H9 (cell line): Measurements from ENCODE around the gene ANKRD55. TPM values are rescaled to one million over a fixed set of nuclear protein-coding genes. Genes with fewer than 3 reads are reported as not detected.

Experiments
- DNase-seq: peaks from one replicate; pipeline ENCODE4 v3.0.0-alpha.2; 2017
- H2AFZ ChIP-seq: one replicate; pipeline ENCODE4 v1.6.1; 2013; ENCODE audit warnings: mild to moderate bottlenecking, low read length, control low read depth, moderate library complexity
- H2AK5ac ChIP-seq: 2 replicates; pipeline ENCODE4 v1.6.1; 2013; ENCODE audit warnings: low read length, control low read depth, mixed read lengths; ENCODE audit not compliant: insufficient read length
- H2BK120ac ChIP-seq: one replicate; pipeline ENCODE4 v1.6.1; 2013; ENCODE audit warnings: low read depth, mild to moderate bottlenecking, low read length, control low read depth, inconsistent platforms; ENCODE audit not compliant: poor library complexity, severe bottlenecking
- H2BK12ac ChIP-seq: 2 replicates; pipeline ENCODE4 v1.6.1; 2013; ENCODE audit warnings: low read length, control low read depth, mixed read lengths, low read depth; ENCODE audit not compliant: insufficient read length
- H2BK15ac ChIP-seq: 2 replicates; pipeline ENCODE4 v1.6.1; 2013; ENCODE audit warnings: low read depth, low read length, control low read depth
- H2BK20ac ChIP-seq: one replicate; pipeline ENCODE4 v1.6.1; 2013; ENCODE audit warnings: low read depth, mild to moderate bottlenecking, low read length, control low read depth, inconsistent platforms; ENCODE audit not compliant: poor library complexity, severe bottlenecking
- H2BK5ac ChIP-seq: 2 replicates; pipeline ENCODE4 v1.6.1; 2013; ENCODE audit warnings: low read length, control low read depth, mixed read lengths; ENCODE audit not compliant: insufficient read length
- H3K14ac ChIP-seq: 2 replicates; pipeline ENCODE4 v1.6.1; 2013; ENCODE audit warnings: low read length, control low read depth; ENCODE audit not compliant: insufficient read depth
- H3K18ac ChIP-seq: 2 replicates; pipeline ENCODE4 v1.6.1; 2013; ENCODE audit warnings: low read depth, mild to moderate bottlenecking, mixed read lengths, low read length, control low read depth; ENCODE audit not compliant: insufficient read length
- H3K23ac ChIP-seq: 2 replicates; pipeline ENCODE4 v1.6.1; 2013; ENCODE audit warnings: low read length, control low read depth, mixed read lengths, low read depth; ENCODE audit not compliant: insufficient read length
- H3K23me2 ChIP-seq: 2 replicates; pipeline ENCODE4 v1.6.1; 2013; ENCODE audit warnings: low read depth, mild to moderate bottlenecking, mixed read lengths, low read length, control low read depth; ENCODE audit not compliant: insufficient read length, poor library complexity, severe bottlenecking
- H3K27ac ChIP-seq: 2 replicates; pipeline ENCODE4 v1.5.1; 2013; ENCODE audit warnings: low read length, control low read depth, mixed read lengths, low read depth; ENCODE audit not compliant: insufficient read length
- H3K27me3 ChIP-seq: 2 replicates; pipeline ENCODE4 v1.6.1; 2013; ENCODE audit warnings: low read length, control low read depth, inconsistent platforms; ENCODE audit not compliant: insufficient read depth
- H3K4ac ChIP-seq: 2 replicates; pipeline ENCODE4 v1.6.1; 2013; ENCODE audit warnings: low read depth, mild to moderate bottlenecking, control low read depth, inconsistent platforms, low read length, moderate library complexity
- H3K4me1 ChIP-seq: 2 replicates; pipeline ENCODE4 v1.6.1; 2013; ENCODE audit warnings: low read length, control low read depth, inconsistent platforms; ENCODE audit not compliant: insufficient read depth
- H3K4me2 ChIP-seq: 2 replicates; pipeline ENCODE4 v1.6.1; 2013; ENCODE audit warnings: low read length, control low read depth, mixed read lengths; ENCODE audit not compliant: insufficient read length, insufficient read depth
- H3K56ac ChIP-seq: 2 replicates; pipeline ENCODE4 v1.6.1; 2013; ENCODE audit warnings: low read depth, mild to moderate bottlenecking, mixed read lengths, low read length, control low read depth; ENCODE audit not compliant: insufficient read length
- H3K79me1 ChIP-seq: 2 replicates; pipeline ENCODE4 v1.6.1; 2013; ENCODE audit warnings: low read depth, mild to moderate bottlenecking, moderate library complexity, low read length, control low read depth, inconsistent platforms; ENCODE audit not compliant: insufficient read depth, poor library complexity, severe bottlenecking
- H3K79me2 ChIP-seq: 2 replicates; pipeline ENCODE4 v1.6.1; 2013; ENCODE audit warnings: low read length, control low read depth, inconsistent platforms; ENCODE audit not compliant: insufficient read depth
- H3K9ac ChIP-seq: 2 replicates; pipeline ENCODE4 v1.6.1; 2013; ENCODE audit warnings: low read length, control low read depth, mixed read lengths; ENCODE audit not compliant: insufficient read length; ENCODE audit errors: extremely low read depth
- H3K9me3 ChIP-seq: one replicate; pipeline ENCODE4 v1.6.1; 2013; ENCODE audit warnings: low read depth, low read length, inconsistent platforms; ENCODE audit not compliant: control insufficient read depth
- H3T11ph ChIP-seq: one replicate; pipeline ENCODE4 v1.6.1; 2013; ENCODE audit warnings: mild to moderate bottlenecking, low read length, control low read depth, inconsistent platforms
- H4K20me1 ChIP-seq: one replicate; pipeline ENCODE4 v1.6.1; 2013; ENCODE audit not compliant: control insufficient read depth, insufficient read length, insufficient read depth
- H4K5ac ChIP-seq: 2 replicates; pipeline ENCODE4 v1.6.1; 2013; ENCODE audit warnings: low read depth, mild to moderate bottlenecking, mixed read lengths, low read length, control low read depth; ENCODE audit not compliant: insufficient read length
- H4K8ac ChIP-seq: replicated peaks from 2 replicates; pipeline ENCODE4 v1.6.1; 2013; ENCODE audit warnings: low read length, control low read depth, mixed read lengths, low read depth; ENCODE audit not compliant: insufficient read length
- H4K91ac ChIP-seq: 2 replicates; pipeline ENCODE4 v1.6.1; 2013; ENCODE audit warnings: low read depth, mild to moderate bottlenecking, moderate library complexity, mixed read lengths, low read length, control low read depth; ENCODE audit not compliant: insufficient read length
- H3K27ac Mint-ChIP-seq, 3 experiments: 2 replicates in 2 of 3; 3 replicates in 1 of 3; pipeline ENCODE4 v1.8.0; 2020 to 2021; ENCODE audit warnings: mixed read lengths in 3 of 3, mild to moderate bottlenecking in 1 of 3, moderate library complexity in 1 of 3
- H3K27me3 Mint-ChIP-seq: 2 replicates; pipeline ENCODE4 v1.8.0; 2021; ENCODE audit warnings: low read depth, mild to moderate bottlenecking, moderate library complexity, mixed read lengths
- H3K36me3 Mint-ChIP-seq, 3 experiments: 2 replicates in 2 of 3; 3 replicates in 1 of 3; pipeline ENCODE4 v1.8.0; 2020 to 2021; ENCODE audit warnings: low read depth in 3 of 3, mixed read lengths in 3 of 3; ENCODE audit not compliant: insufficient read depth in 1 of 3
- H3K4me1 Mint-ChIP-seq, 2 experiments: 2 replicates each; pipeline ENCODE4 v1.8.0; 2020; ENCODE audit warnings: mixed read lengths in 2 of 2
- H3K4me3 Mint-ChIP-seq, 2 experiments: 2 replicates in 1 of 2; 3 replicates in 1 of 2; pipeline ENCODE4 v1.8.0; 2020 to 2021; ENCODE audit warnings: mild to moderate bottlenecking in 2 of 2, mixed read lengths in 2 of 2, moderate library complexity in 1 of 2
- H3K9me3 Mint-ChIP-seq, 2 experiments: 2 replicates in 1 of 2; 3 replicates in 1 of 2; pipeline ENCODE4 v1.8.0; 2020; ENCODE audit warnings: mild to moderate bottlenecking in 2 of 2, mixed read lengths in 2 of 2, moderate library complexity in 1 of 2
- WGBS: extraction: QIAGEN DNeasy Blood & Tissue Kit; methylation state at CpG from one replicate; pipeline ENCODE4 v1.1.7; 2013; ENCODE audit warnings: missing lambda C conversion rate, low lambda C conversion rate, mixed read lengths; ENCODE audit not compliant: insufficient read length; ENCODE audit errors: extremely low coverage; 5-methylcytosine and 5-hydroxymethylcytosine counted together
- total RNA-seq: library from RNA; stranded (reverse); gene quantifications from 2 replicates; pipeline ENCODE4 v1.2.1, GENCODE V29; 2021
- TF ChIP-seq, protein P1 (sequence below): fragments of 200-600 bp; sonication (generic); conservative IDR thresholded peaks from 3 replicates; pipeline ENCODE4 v1.8.0; 2021; ENCODE audit warnings: antibody characterized with exemption, mild to moderate bottlenecking

The ANKRD55 gene
- total RNA-seq, 1 experiment from 2014 or later: not detected

GRCh38 chr5:56116599-56117141, 116.5 kb downstream of the ANKRD55 start:
- H3K56ac ChIP-seq: no peak overlapping the region
- Mint-ChIP-seq H3K27ac (no peak overlapping the region), H3K36me3 (peaks cover 0 to 2% (median 0%) of the 10 kb centered on the region in 3 experiments; a peak in 1 of 7 replicates), H3K9me3 (peaks cover 0 to 2% of the 10 kb centered on the region in 2 experiments; a peak in 2 of 5 replicates), H3K4me1 (no peaks in the 10 kb centered on the region), H3K4me3 (no peak overlapping the region), H3K27me3 (no peaks in the 10 kb centered on the region)
- no peak overlapping the region for H2BK5ac ChIP-seq
- no peak overlapping the region for H3K27ac ChIP-seq
- H2AK5ac ChIP-seq: no peak overlapping the region
- no peaks in the 10 kb centered on the region for H3K27me3 ChIP-seq
- no peaks in the 10 kb centered on the region for H3K23me2 ChIP-seq
- no peak overlapping the region for H3K4me2 ChIP-seq
- no CpG with 5 or more reads among the region's 9 CpGs for WGBS
- no peak overlapping the region for H3K9ac ChIP-seq
- H3K4ac ChIP-seq: no peak overlapping the region
- H2BK120ac ChIP-seq: no peak overlapping the region
- no peak overlapping the region for H3K23ac ChIP-seq
- TF ChIP-seq, protein P1, sequence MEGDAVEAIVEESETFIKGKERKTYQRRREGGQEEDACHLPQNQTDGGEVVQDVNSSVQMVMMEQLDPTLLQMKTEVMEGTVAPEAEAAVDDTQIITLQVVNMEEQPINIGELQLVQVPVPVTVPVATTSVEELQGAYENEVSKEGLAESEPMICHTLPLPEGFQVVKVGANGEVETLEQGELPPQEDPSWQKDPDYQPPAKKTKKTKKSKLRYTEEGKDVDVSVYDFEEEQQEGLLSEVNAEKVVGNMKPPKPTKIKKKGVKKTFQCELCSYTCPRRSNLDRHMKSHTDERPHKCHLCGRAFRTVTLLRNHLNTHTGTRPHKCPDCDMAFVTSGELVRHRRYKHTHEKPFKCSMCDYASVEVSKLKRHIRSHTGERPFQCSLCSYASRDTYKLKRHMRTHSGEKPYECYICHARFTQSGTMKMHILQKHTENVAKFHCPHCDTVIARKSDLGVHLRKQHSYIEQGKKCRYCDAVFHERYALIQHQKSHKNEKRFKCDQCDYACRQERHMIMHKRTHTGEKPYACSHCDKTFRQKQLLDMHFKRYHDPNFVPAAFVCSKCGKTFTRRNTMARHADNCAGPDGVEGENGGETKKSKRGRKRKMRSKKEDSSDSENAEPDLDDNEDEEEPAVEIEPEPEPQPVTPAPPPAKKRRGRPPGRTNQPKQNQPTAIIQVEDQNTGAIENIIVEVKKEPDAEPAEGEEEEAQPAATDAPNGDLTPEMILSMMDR: no peak
- H2BK12ac ChIP-seq: no peak overlapping the region
- no peak overlapping the region for H4K5ac ChIP-seq
- no peak overlapping the region for H2AFZ ChIP-seq
- no peak overlapping the region for H3K14ac ChIP-seq
- no peaks in the 10 kb centered on the region for H3K79me2 ChIP-seq
- no peak overlapping the region for H3T11ph ChIP-seq
- no peak overlapping the region for H4K8ac ChIP-seq
- no peak overlapping the region for H2BK20ac ChIP-seq
- no peak overlapping the region for H2BK15ac ChIP-seq
- H3K18ac ChIP-seq: no peak overlapping the region
- no peaks in the 10 kb centered on the region for H4K20me1 ChIP-seq
- H3K4me1 ChIP-seq: no peaks in the 10 kb centered on the region
- H4K91ac ChIP-seq: no peak overlapping the region
- H3K79me1 ChIP-seq: no peaks in the 10 kb centered on the region
- no peaks in the 10 kb centered on the region for H3K9me3 ChIP-seq
- DNase-seq: no peak
